Posterior cingulate gyrus (tissue), 11 donors: ENCODE data around the gene FAM149B1.
"Not testable (repeated sequence)": the region's sequence is repeated elsewhere in the genome, so short reads cannot be mapped to it uniquely, and the experiment has no call there.

ENCODE experiments used
- DNase-seq, 10 donors: peaks; one replicate each; pipeline versions ENCODE4 v3.0.0 to v3.0.0-alpha.2; 2020 to 2021; ENCODE audit warnings: mixed read lengths in 3 of 10
- intact Hi-C: fragments of 100-400 bp; cut with DNase I; formaldehyde crosslinking; loops from one replicate; pipeline ENCODE4 v1.15.1; 2023

FAM149B1 gene

DNA sequence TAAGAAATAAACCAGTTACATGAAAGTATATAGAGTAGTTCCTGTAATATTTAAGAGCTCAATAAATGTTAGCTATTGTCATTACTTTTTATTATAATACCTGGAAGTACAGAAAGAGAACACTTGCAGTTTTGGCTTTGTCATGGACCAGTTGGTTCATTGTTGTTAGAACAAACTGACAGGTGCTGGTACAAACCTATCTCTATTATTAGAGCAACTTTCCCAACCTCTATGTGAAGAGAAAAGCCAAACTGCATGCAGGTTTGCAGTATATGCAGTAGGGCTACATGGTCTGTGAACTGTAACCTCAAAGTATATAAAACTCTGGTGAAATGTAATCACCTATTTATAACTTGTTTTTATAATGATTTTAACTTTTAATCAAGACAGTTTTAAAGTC lies 58.7 kb downstream of the FAM149B1 start:
- no peak for DNase-seq
- intact Hi-C loops = no loop called here

DNA sequence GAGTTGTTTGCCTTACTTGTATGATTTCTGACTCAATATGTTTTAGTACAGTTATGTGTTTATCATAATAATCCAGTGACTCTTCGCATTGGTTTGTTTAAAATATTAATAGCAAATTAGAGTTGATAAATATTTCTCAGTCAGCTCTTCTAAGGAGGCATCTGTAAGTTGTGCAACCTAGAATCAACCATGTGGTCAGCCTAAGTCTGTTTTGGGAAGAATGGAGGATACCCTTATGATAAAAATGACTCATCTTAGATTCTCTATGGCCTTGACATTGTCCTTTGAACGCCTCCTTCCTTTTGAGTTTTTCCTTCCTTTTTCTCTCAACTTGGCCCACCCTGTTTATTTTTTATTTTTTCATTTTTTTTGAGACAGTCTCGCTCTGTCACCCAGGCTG lies 60.3 kb downstream of the FAM149B1 start:
- intact Hi-C loops = no loop called here

DNA sequence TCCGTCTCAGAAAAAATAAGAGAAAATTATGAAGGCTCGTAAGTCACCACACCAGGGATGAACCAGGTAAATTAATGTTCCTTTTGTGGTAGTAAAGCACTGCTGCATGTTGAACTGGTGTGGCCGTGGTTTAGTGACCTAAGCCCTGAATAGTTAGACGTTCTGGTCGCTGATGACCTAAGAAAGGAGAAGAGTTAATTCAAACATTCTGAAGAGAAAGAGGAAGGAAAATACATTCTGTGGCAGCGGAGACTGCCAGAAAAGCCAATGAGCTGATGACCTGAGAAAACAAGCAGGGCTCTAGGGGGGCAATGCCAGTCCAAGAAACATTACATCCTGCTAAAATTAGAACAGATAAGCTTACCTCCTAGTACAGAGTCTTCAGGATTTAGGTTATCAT lies 61.6 kb downstream of the FAM149B1 start:
- DNase-seq = no peak
- intact Hi-C loops = no loop called here

More for the DNA sequence above, 60.3 kb downstream of the FAM149B1 start:
- no peak for DNase-seq

DNA sequence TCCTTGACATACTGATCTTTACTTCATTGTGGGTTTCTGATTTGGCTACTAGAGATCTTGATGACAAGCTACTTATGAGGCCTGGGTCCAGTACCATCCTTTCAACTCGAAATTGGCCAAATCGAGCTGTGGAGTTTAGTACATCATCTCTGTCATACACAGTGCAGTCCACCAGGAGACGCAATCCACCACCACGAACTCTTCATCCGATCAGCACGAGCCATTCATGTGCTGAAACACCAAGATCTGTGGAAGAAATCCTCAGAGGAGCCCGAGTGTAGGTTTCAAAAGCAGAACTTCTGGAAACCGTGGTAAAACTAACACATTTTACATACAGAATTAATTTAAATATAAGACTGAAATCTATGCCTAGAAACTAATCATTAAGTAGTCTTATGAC lies 65.0 kb downstream of the FAM149B1 start:
- intact Hi-C loops = no loop called here
- no peak for DNase-seq

DNA sequence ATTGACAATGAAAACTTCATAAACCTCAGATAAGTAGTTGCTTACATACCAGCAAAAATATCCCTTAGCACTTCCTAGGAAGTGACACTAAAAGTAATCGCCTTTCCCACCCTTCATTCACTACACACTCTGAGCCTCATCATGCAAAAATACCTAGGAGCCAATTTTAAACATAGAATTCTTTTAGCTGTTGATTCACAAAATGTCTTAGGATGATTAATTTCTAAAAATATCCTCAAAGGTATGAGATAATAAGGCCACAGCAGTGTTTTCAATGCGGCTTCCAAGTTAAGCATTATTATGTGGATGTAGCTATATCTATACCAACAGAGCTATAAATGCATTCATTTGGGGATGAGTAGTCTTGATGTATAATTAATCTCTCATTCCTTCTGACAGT lies 66.0 kb downstream of the FAM149B1 start:
- intact Hi-C loops = no loop called here

DNA sequence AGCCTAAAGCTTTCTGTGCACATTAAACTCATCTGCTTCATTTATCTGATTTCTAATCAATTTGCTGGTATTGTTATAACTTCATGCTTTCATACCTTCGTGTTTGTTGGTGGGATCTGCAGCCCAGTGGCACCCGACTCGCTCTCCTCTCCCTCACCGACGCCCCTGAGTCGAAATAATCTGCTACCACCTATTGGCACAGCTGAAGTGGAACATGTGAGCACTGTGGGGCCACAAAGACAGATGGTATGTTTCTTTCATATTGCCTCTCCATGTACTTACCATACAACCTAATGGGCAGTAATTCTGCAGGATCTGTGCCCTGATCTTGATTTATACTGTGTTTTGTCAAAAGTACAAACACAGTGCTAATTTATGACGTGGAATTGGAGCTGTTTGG lies 66.8 kb downstream of the FAM149B1 start:
- DNase-seq = no peak
- intact Hi-C loops = no loop called here

More for the DNA sequence above, 66.0 kb downstream of the FAM149B1 start:
- no peak for DNase-seq

DNA sequence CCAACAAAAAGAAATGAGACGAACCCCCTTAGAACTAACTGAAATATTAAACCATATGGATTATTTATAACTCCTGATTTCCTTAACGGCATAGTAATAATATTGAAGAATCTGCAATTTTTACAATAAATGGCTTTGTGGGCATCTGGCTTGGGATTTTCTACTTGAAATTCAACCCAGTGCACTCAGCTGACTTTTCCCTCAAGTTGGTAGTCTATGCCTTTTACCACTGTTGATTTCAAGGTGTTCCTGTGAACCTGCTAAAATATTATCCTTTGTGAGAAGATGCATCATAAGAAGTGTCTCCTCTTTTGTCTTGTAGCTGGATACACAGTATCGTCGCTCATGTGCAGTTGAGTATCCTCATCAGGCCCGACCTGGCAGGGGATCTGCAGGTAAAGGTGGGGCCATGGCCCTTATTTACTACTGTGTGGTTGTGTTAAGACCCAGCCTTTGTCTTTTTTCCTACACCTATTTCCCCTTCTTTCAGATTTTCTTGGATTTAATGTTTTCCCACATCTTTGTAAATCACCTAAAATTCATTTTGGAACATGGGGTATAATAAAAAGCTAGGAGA lies 71.2 kb downstream of the FAM149B1 start:
- DNase-seq = no peak
- intact Hi-C loops = no loop called here

DNA sequence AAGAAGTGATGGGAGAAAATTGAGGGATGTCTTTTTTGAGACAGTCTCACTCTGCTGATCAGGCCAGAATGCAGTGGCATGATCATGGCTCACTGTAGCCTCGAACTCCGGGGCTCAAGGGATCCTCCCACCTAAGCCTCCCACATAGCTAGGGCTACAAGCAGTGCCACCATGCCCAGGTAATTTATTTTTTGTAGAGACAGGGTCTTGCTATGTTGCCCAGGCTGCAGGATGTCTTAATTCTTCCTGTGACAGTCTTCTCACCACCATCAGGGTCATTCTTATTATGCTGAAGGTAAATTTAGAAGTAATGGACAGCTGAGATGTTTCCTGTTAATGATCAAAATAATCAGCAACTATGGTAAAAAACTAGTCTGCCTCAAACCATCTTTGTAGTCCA lies 72.0 kb downstream of the FAM149B1 start:
- intact Hi-C loops = no loop called here
- DNase-seq = no peak

DNA sequence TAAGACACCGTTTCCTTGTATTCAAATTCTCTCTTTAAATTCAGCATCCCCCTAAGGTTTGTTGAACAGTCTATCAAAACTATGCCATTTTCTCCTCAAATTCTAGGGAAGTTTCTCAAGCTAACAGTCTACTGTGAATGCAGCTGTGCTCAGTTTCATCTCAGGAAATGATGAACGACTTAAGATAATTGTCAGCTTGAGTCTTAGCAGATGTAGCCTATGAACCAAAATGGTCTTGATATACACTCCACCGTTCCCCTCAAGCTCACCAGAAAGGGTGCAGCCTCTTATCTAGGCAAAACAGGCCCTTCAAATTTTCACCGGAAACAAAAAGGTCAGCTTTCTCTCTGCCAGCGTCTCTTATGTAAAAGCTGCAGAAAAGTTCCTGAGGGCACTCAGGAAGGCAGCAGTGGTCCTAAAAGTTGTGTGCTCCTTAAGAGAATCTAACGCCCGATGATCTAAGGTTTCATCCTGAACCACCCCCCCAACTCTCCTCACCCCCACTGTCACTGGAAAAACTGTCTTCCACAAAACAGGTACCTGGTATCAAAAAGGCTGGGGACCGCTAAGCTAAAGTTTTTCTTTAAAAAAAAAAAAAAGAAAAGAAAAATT lies 77.1 kb downstream of the FAM149B1 start:
- intact Hi-C loops = loop anchor here (5.0 kb wide), 1 partner anchor 78 kb away; the partner anchor contains the start of genes ECD and FAM149B1

DNA sequence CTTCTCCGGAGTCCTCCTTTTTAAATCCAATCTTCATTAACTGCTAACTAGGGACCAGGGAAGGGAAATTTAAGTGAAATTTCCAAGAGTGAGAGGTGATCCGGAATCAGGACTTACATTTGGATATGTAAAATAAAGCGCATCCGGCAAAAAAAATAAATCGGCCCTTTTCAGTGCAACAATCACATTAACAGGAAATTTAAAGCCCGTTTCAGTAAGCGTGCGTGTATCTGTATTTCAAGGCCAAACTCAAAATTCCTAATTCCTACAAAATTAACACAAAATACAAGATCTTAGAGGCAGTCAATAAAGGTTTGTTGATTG lies 78.4 kb downstream of the FAM149B1 start:
- DNase-seq = no peak

More for the DNA sequence above, 77.1 kb downstream of the FAM149B1 start:
- DNase-seq = no peak

DNA sequence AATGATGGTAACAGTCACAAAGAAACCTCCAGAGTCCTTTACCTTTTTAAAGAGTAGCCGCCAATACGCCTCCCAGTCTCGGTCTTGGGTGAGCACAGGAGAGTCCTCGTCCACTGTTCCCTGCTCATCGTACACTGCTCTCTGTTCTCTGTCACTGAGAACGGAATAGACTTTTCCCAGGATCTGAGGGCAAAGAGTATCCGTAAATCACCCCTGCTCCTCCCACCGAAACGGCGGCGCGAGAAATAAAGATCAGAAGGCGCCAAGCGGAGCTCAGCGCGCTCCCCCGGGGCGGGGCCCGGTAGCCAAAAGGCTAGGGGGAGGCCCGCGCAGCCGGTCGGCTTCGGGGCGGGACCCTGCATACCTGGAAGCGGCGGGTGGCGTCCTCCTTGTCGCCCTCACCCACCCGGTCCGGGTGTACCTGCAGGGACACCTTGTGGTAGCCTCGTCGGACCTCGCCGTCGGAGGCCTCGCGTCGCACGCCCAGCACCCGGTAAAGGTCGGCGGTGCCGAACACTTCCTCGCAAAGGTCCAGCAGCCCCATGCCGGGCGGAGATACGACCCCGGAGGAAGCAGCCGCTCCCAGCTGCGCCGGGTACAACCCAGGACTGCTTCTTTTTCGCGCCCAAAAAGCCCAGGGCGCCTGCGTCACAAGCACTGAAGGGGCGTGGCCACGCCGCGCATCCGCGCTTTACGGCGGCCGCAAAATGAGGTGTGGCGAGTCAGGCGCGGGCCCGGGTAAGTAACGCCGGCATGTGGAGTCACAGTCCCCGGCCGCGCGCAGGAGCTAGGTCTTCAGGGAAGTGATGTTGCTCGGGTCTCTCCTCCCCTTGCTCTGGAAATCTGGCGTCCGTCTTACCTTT lies 79.0 kb downstream of the FAM149B1 start, which contains the start of gene DNAJC9:
TSS of gene DNAJC9 (minus strand) at position 610 of the 863 bp plus-strand sequence. CDS start at position 544, 66 bp downstream.
- intact Hi-C loops = loop anchor here (5.0 kb wide), 1 partner anchor 80 kb away; the partner anchor contains the start of genes ECD and FAM149B1
- DNase-seq = peak; percentile 91 to 99 (median 96)

More for the DNA sequence above, 78.4 kb downstream of the FAM149B1 start:
- intact Hi-C loops = loop anchor here (5.0 kb wide), 1 partner anchor 79 kb away; the partner anchor contains the start of genes ECD and FAM149B1

DNA sequence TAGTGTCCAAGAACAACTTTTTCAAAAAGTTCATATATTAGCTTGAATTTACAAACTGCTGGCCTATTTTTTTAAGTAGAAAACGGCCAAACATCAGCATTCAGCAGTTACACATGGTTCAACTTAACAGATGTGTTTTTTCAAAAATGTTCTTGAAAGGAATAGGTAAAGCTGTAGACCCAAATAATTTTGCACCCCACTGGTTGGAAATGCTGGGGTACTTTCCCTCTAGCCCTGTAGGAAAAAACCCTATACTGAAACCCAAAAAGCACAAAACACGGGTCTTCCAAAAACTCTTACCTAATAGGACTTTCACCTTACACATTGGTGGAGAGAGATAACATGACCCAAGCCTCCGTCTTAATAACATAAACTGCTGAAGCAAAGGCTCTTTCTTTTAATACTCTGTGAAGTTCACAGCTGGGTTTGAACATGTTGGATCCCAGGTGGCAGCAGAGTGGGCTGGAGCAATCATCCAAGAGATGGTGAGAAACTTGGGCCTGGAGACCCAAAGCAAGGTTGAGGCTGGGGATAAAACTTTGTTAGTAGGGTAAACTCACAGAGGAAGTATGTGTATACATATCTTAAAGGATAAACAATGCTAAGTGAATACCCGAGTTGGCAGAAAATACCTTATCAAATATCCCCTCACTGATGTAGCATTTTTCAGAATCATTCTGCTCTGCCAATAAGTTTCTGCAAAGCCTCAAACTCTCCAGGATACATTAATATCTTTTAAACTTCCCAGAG lies 79.8 kb downstream of the FAM149B1 start:
- intact Hi-C loops = loop anchor here (5.0 kb wide), 1 partner anchor 80 kb away; the partner anchor contains the start of genes ECD and FAM149B1

DNA sequence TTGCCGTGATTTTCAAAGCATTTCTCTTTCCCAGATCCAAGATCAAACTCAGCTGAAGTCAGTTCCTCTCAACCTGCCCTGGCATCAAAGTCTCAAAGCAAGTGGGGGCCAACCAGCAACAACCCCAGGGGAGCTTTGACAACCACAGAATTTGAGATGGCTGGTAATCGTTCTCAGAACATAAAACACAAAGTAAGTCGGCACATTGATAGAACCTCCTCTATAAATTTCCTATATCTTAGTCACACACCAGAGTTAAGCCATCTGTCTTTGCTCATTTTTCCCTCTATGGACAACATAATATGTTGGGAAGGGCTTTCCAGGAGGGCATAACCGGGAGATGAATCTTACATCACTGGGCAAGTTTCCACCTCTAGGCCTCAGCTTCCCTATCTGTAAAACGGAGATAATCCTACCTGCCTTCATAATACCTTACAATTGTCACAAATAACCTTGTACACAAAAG lies 80.4 kb downstream of the FAM149B1 start:
- intact Hi-C loops = loop anchor here (5.0 kb wide), 1 partner anchor 81 kb away; the partner anchor contains the start of genes ECD and FAM149B1
- DNase-seq = no peak

More for the DNA sequence above, 79.8 kb downstream of the FAM149B1 start:
- no peak for DNase-seq

DNA sequence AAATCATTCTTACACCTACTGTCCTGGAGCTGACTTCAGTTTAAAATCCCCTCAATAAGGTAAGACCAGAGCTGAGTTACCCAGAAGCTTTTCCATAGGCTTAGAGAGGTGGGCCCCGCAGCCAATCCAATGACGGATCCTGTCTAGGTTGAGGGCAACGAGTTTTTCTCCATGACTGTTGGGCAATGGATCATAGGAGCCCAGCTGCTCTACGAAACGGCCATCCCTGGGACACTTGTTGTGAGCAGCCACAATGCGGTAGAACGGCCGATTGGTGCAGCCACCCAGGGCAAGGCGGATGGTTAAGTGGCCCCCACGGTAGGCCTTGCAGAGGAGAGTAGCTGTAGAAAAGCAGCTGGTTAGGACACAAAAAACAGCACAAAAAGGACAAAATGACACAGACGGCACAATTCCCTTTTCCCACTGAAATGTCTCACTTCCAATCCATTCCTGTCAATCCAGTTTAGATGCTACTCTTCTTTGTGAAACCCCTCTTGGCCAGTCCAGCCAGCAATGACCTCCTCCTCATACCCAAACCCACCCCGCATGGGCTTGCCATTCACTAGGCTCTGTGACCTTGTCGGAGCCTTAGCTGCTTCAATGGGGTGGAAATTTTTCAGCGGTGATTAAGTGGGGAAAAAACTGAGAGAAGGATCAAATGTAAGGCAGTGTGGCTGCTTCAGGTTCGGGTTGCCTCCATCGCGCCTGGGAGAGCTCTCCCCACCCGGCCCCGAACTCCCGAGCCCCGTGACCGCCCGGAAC lies 83.9 kb downstream of the FAM149B1 start:
- peak in 1 of 10 donors; percentile 82 for DNase-seq

DNA sequence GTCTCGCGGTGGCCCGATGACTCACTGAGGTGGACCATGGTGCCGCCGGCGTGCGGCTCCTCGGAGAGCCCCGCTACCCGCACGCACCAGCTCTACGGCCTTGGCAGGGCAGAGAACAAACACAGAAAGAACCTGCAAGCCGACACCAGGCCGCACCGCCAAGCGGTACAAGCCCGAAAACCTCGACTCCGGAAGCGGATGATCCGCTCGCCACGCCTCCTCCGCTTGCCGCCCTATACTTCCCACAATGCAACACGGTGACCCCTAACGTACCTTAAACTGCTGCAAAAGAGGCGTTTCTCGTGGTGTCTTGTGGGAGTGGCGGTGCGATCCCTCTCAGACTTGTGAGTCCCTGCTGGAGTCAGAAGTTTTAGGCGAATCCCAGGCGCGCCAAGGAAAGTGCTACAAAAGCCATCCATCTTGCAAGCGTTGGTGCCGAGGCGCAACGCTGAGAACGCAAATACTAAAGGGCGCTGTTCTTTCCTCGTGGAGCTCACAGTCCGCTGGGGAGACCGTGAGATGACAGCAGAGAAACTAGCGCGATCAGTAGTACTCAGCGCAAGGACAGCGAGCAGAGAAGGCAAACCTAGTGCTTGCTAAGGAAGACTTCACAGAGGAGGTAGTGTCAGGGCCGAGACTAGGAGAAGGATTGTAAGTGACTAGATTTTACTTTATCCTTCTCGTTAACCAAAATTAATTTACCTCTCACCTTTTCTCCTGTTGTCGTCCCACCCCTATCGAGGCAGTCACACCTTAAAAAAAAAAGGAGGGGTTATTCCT lies 84.7 kb downstream of the FAM149B1 start, which contains the start of gene MRPS16:
TSS of gene MRPS16 (minus strand) at position 200 of the 780 bp plus-strand sequence. CDS start at position 38, 162 bp downstream.
- intact Hi-C loops = loop anchor here (10.0 kb wide), 2 partner anchors 162 to 242 kb away; partner anchors contain the start of genes ANXA7 and PPP3CB
- peak; percentile 89 to 99 (median 94) for DNase-seq

More for the DNA sequence above, 83.9 kb downstream of the FAM149B1 start:
- intact Hi-C loops = loop anchor here (10.0 kb wide), 2 partner anchors 163 to 243 kb away; partner anchors contain the start of genes ANXA7 and PPP3CB

DNA sequence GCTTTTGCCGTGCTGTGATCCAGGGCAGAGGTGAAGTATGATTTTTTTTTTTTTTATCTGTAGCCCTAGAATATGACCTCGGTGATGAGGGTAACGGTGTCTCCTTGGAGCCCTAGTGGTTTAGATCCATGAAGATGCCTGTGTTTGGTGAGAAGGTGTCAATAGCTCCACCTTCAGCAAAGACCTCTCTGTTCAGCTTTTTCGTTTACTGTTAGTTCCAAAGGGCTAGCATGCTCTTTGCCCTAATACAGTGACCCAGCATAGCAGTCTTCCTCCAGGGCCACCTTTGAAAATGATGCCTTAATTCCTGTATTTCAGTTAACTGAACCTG lies 85.3 kb downstream of the FAM149B1 start:
- intact Hi-C loops = loop anchor here (10.0 kb wide), 2 partner anchors 162 to 242 kb away; partner anchors contain the start of genes ANXA7 and PPP3CB
- DNase-seq = no peak

DNA sequence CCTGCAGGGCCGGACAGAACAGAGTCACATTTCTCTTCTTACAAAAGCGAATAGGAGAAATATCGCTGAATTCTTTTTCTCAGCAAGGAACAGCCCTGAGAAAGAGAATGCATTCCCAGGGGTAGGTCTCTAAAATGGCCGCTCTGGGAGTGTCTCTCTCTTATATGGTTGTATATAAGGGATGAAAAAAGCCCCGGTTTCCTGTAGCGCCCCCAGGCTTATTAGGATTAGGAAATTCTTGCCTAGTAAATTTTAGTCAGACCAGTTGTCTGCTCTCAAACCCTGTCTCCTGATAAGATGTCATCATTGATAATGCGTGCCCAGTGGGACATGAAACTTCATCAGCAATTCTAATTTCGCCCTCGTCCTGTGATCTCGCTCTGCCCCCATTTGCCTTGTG lies 90.7 kb downstream of the FAM149B1 start:
- intact Hi-C loops = loop anchor here (10.0 kb wide), 2 partner anchors 156 to 236 kb away; partner anchors contain the start of genes ANXA7 and PPP3CB
- not testable (repeated sequence) for DNase-seq
